Activated CD8-positive, alpha-beta T cell treated with anti-CD3 and anti-CD28 coated beads, Interleukin-2, amount 10 ng/mL, durations not matched to agents 7 days and 5 days (primary cell): ENCODE data around the gene CCDC81. TPM values are rescaled to one million over a fixed set of nuclear protein-coding genes. Genes with fewer than 3 reads are reported as not detected.
"Not testable (repeated sequence)": the region's sequence is repeated elsewhere in the genome, so short reads cannot be mapped to it uniquely, and the experiment has no call there.

Experiments used
- ATAC-seq: fragments of 150-1000 bp; cut with Tn5 transposase; one replicate; pipeline ENCODE4 v1.10.0; 2021; ENCODE audit warnings: moderate library complexity
- CTCF ChIA-PET: fragments of 350-600 bp; sonication (Branson Sonifier 250); formaldehyde crosslinking; loops from one replicate; lab custom pipeline; 2021; ENCODE audit warnings: antibody characterized with exemption; lab: Charles Lee
- POLR2A ChIA-PET: fragments of 350-600 bp; sonication (Branson Sonifier 250); formaldehyde crosslinking; loops from one replicate; lab custom pipeline; 2021; ENCODE audit warnings: antibody characterized with exemption; lab: Charles Lee
- DNase-seq: peaks from one replicate; pipeline ENCODE4 v3.0.0-alpha.2; 2020
- H3K27ac Mint-ChIP-seq: one replicate; pipeline ENCODE4 v1.8.0; 2021; ENCODE audit warnings: mild to moderate bottlenecking, mixed read lengths
- H3K27me3 Mint-ChIP-seq: one replicate; pipeline ENCODE4 v1.8.0; 2021; ENCODE audit warnings: low read depth, mixed read lengths
- H3K36me3 Mint-ChIP-seq: one replicate; pipeline ENCODE4 v1.8.0; 2021; ENCODE audit warnings: low read depth, mixed read lengths
- H3K4me1 Mint-ChIP-seq: one replicate; pipeline ENCODE4 v1.8.0; 2021; ENCODE audit warnings: low read depth, mixed read lengths
- H3K4me3 Mint-ChIP-seq: one replicate; pipeline ENCODE4 v1.8.0; 2021; ENCODE audit warnings: mild to moderate bottlenecking, mixed read lengths
- H3K9me3 Mint-ChIP-seq: one replicate; pipeline ENCODE4 v1.8.0; 2022; ENCODE audit warnings: mixed read lengths; ENCODE audit not compliant: insufficient read depth
- total RNA-seq, 2 experiments: library from RNA; stranded (reverse); gene quantifications; one replicate each; pipeline ENCODE4 v1.2.3, GENCODE V29; 2021

Gene CCDC81
- total RNA-seq, 2 experiments from 2014 or later, result 0.42 to 0.66 TPM

- ChIA-PET CTCF (interaction anchor here (0.7 to 2.0 kb wide), 7 partner anchors 10 to 190 kb away, joined by 3 to 6 read pairs (median 3); no protein-coding TSS in a partner anchor), POLR2A (interaction anchor here (0.7 kb wide), 1 partner anchor 105 kb away, joined by 4 read pairs; no protein-coding TSS in a partner anchor)
- no peak for DNase-seq
- no peak overlapping the region for H3K27ac Mint-ChIP-seq
- peak; percentile 30 for ATAC-seq
- H3K9me3 Mint-ChIP-seq, result no peaks in the 10 kb centered on the region
- no peaks in the 10 kb centered on the region for H3K36me3 Mint-ChIP-seq
- peaks cover 3% of the 10 kb centered on the region for H3K4me1 Mint-ChIP-seq
- H3K4me3 Mint-ChIP-seq, result no peak overlapping the region
- H3K27me3 Mint-ChIP-seq, result no peaks in the 10 kb centered on the region
Observed at GRCh38 chr11:86418917-86419316, 44.2 kb downstream of the CCDC81 start.

- DNase-seq (no peak), ATAC-seq (no peak)
- no peaks in the 10 kb centered on the region for H3K36me3 Mint-ChIP-seq
- H3K27ac Mint-ChIP-seq, result no peak overlapping the region
- peaks cover 3% of the 10 kb centered on the region for H3K4me1 Mint-ChIP-seq
- ChIA-PET CTCF (no interaction called here), POLR2A (interaction anchor here (0.9 kb wide), 1 partner anchor 9 kb away, joined by 3 read pairs; no protein-coding TSS in a partner anchor)
- no peaks in the 10 kb centered on the region for H3K27me3 Mint-ChIP-seq
- no peaks in the 10 kb centered on the region for H3K9me3 Mint-ChIP-seq
- no peak overlapping the region for H3K4me3 Mint-ChIP-seq
Observed at GRCh38 chr11:86421946-86422345, 47.3 kb downstream of the CCDC81 start.

GRCh38 chr11:86422371-86422770, 47.7 kb downstream of the CCDC81 start:
- ATAC-seq, result no peak
- ChIA-PET CTCF (no interaction called here), POLR2A (interaction anchor here (0.9 kb wide), 1 partner anchor 9 kb away, joined by 3 read pairs; no protein-coding TSS in a partner anchor)

GRCh38 chr11:86423488-86423887, 48.8 kb downstream of the CCDC81 start:
- DNase-seq, H3K9me3 Mint-ChIP-seq, H3K36me3 Mint-ChIP-seq, ATAC-seq, H3K4me1 Mint-ChIP-seq, H3K27me3 Mint-ChIP-seq, POLR2A ChIA-PET, H3K27ac Mint-ChIP-seq, CTCF ChIA-PET, H3K4me3 Mint-ChIP-seq: not testable (repeated sequence)

More at GRCh38 chr11:86422371-86422770, 47.7 kb downstream of the CCDC81 start:
- no peak overlapping the region for H3K27ac Mint-ChIP-seq
- H3K9me3 Mint-ChIP-seq, result no peaks in the 10 kb centered on the region
- peaks cover 3% of the 10 kb centered on the region for H3K4me1 Mint-ChIP-seq
- H3K36me3 Mint-ChIP-seq, result no peaks in the 10 kb centered on the region
- no peaks in the 10 kb centered on the region for H3K27me3 Mint-ChIP-seq
- DNase-seq, result no peak
- no peak overlapping the region for H3K4me3 Mint-ChIP-seq

GRCh38 chr11:86427441-86427840, 52.8 kb downstream of the CCDC81 start:
- Mint-ChIP-seq H3K9me3 (no peaks in the 10 kb centered on the region), H3K4me1 (no peaks in the 10 kb centered on the region), H3K27me3 (peaks cover 4% of the 10 kb centered on the region), H3K4me3 (no peak overlapping the region), H3K36me3 (no peaks in the 10 kb centered on the region), H3K27ac (no peak overlapping the region)
- ChIA-PET POLR2A (no interaction called here), CTCF (no interaction called here)
- no peak for ATAC-seq
- no peak for DNase-seq

- POLR2A ChIA-PET, result interaction anchor here (0.8 kb wide), 1 partner anchor 9 kb away, joined by 3 read pairs; no protein-coding TSS in a partner anchor
- no peak for ATAC-seq
- no peaks in the 10 kb centered on the region for H3K4me1 Mint-ChIP-seq
Observed at GRCh38 chr11:86431258-86431657, 56.6 kb downstream of the CCDC81 start.

GRCh38 chr11:86433361-86434095, 58.8 kb downstream of the CCDC81 start:
- POLR2A ChIA-PET, H3K27ac Mint-ChIP-seq, H3K4me1 Mint-ChIP-seq, H3K4me3 Mint-ChIP-seq, H3K27me3 Mint-ChIP-seq, ATAC-seq, H3K36me3 Mint-ChIP-seq, H3K9me3 Mint-ChIP-seq, DNase-seq, CTCF ChIA-PET: not testable (repeated sequence)

More at GRCh38 chr11:86431258-86431657, 56.6 kb downstream of the CCDC81 start:
- no peaks in the 10 kb centered on the region for H3K9me3 Mint-ChIP-seq
- CTCF ChIA-PET, result no interaction called here
- no peak for DNase-seq
- H3K27me3 Mint-ChIP-seq, result peaks cover 4% of the 10 kb centered on the region
- no peak overlapping the region for H3K4me3 Mint-ChIP-seq
- H3K36me3 Mint-ChIP-seq, result no peaks in the 10 kb centered on the region
- no peak overlapping the region for H3K27ac Mint-ChIP-seq

- H3K4me3 Mint-ChIP-seq, result no peak overlapping the region
- POLR2A ChIA-PET, result no interaction called here
- H3K4me1 Mint-ChIP-seq, result no peaks in the 10 kb centered on the region
- CTCF ChIA-PET, result no interaction called here
- no peaks in the 10 kb centered on the region for H3K36me3 Mint-ChIP-seq
- H3K9me3 Mint-ChIP-seq, result no peaks in the 10 kb centered on the region
- ATAC-seq, result no peak
- H3K27ac Mint-ChIP-seq, result no peak overlapping the region
- H3K27me3 Mint-ChIP-seq, result no peaks in the 10 kb centered on the region
- DNase-seq, result no peak
Observed at GRCh38 chr11:86435711-86436110, 61.0 kb downstream of the CCDC81 start.

GRCh38 chr11:86438685-86439084, 64.0 kb downstream of the CCDC81 start:
- Mint-ChIP-seq H3K27ac (no peak overlapping the region), H3K9me3 (no peaks in the 10 kb centered on the region), H3K4me3 (no peak overlapping the region), H3K4me1 (peaks cover 2% of the 10 kb centered on the region), H3K36me3 (no peaks in the 10 kb centered on the region), H3K27me3 (no peaks in the 10 kb centered on the region)
- no peak for ATAC-seq
- no peak for DNase-seq
- POLR2A ChIA-PET, result no interaction called here
- CTCF ChIA-PET, result interaction anchor here (1.1 to 1.6 kb wide), 2 partner anchors 13 to 169 kb away, joined by 3 to 4 read pairs; no protein-coding TSS in a partner anchor

- DNase-seq (no peak), ATAC-seq (no peak)
- no peaks in the 10 kb centered on the region for H3K36me3 Mint-ChIP-seq
- H3K27me3 Mint-ChIP-seq, result no peaks in the 10 kb centered on the region
- H3K4me1 Mint-ChIP-seq, result peaks cover 5% of the 10 kb centered on the region
- POLR2A ChIA-PET, result no interaction called here
- no peak overlapping the region for H3K4me3 Mint-ChIP-seq
- CTCF ChIA-PET, result interaction anchor here (0.6 kb wide), 1 partner anchor 42 kb away, joined by 4 read pairs; no protein-coding TSS in a partner anchor
- no peak overlapping the region for H3K27ac Mint-ChIP-seq
- H3K9me3 Mint-ChIP-seq, result no peaks in the 10 kb centered on the region
Observed at GRCh38 chr11:86440305-86440716, 65.6 kb downstream of the CCDC81 start.

GRCh38 chr11:86440843-86441242, 66.2 kb downstream of the CCDC81 start:
- Mint-ChIP-seq H3K9me3 (no peaks in the 10 kb centered on the region), H3K27ac (no peak overlapping the region), H3K4me1 (peaks cover 8% of the 10 kb centered on the region), H3K4me3 (no peak overlapping the region), H3K36me3 (no peaks in the 10 kb centered on the region), H3K27me3 (no peaks in the 10 kb centered on the region)
- ChIA-PET POLR2A (no interaction called here), CTCF (no interaction called here)
- no peak for DNase-seq
- ATAC-seq, result no peak

GRCh38 chr11:86442420-86442819, 67.7 kb downstream of the CCDC81 start:
- Mint-ChIP-seq H3K27me3 (no peaks in the 10 kb centered on the region), H3K36me3 (no peaks in the 10 kb centered on the region), H3K27ac (no peak overlapping the region), H3K9me3 (no peaks in the 10 kb centered on the region), H3K4me3 (no peak overlapping the region), H3K4me1 (peaks cover 23% of the 10 kb centered on the region)
- DNase-seq (no peak), ATAC-seq (no peak)
- ChIA-PET CTCF (interaction anchor here (1.4 kb wide), 1 partner anchor 12 kb away, joined by 3 read pairs; no protein-coding TSS in a partner anchor), POLR2A (no interaction called here)
